GM18499 (cell line): ENCODE results near the gene RNASET2.
"Not testable (repeated sequence)": the region's sequence is repeated elsewhere in the genome, so short reads cannot be mapped to it uniquely, and the experiment has no call there.

Experiments
- ATAC-seq: cut with Tn5 transposase; IDR thresholded peaks from one replicate; pipeline ENCODE4 v1.9.1; 2021; ENCODE audit warnings: moderate number of reproducible peaks; ENCODE audit not compliant: insufficient read depth, unreplicated experiment

Gene RNASET2

GRCh38 chr6:166949528-166950442, 6.6 kb downstream of the RNASET2 start:
- no peak for ATAC-seq

GRCh38 chr6:166948724-166949123, 7.6 kb downstream of the RNASET2 start:
- ATAC-seq, result not testable (repeated sequence)

GRCh38 chr6:166947251-166947650, 9.1 kb downstream of the RNASET2 start:
- no peak for ATAC-seq

GRCh38 chr6:166946125-166946524, 10.2 kb downstream of the RNASET2 start:
- no peak for ATAC-seq

- no peak for ATAC-seq
Observed at GRCh38 chr6:166944666-166945256, 11.6 kb downstream of the RNASET2 start.

- ATAC-seq, result no peak
Observed at GRCh38 chr6:166942393-166943168, 13.8 kb downstream of the RNASET2 start.

DNA sequence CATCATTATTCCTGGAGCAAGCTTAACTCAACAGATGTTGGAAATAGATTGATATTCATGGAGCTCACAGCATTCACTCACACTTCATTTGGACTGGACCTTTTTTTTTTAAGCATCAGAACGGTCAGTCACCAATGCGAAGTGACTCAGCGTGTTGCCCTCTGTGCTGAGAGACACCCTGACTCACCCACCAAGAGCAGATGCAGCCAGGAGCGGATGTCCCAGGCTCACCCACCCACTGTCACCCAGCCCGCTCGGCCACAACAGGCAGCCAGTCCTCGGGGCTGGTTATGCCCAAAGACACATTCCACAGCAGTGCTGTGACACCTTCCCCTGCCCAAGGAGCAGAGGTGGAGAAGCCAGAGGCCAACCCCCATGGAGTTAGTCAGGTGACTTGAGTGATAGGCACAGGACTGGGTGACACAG, 15.7 kb downstream of the RNASET2 start:
- ATAC-seq, result no peak

DNA sequence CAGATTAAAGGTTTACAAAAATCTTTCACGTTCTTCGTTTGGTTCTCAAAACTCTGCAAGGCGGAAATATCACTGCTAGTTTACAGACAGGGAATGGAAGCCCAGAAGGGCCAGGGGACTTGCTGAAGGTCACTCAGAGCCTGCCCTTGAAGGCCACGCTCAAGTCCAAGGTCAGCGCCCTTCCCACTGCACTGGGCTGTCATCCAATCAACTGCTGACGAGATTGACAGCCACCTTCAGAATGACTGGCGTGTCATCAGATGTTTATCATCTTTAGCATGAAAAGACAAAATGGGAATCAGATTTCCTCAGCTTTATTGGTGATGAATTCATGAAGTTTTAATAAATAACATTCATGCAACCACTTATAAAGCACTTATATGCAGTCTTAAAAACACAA, 16.5 kb downstream of the RNASET2 start:
- no peak for ATAC-seq

GRCh38 chr6:166939345-166939744, 17.0 kb downstream of the RNASET2 start:
- ATAC-seq, result no peak

DNA sequence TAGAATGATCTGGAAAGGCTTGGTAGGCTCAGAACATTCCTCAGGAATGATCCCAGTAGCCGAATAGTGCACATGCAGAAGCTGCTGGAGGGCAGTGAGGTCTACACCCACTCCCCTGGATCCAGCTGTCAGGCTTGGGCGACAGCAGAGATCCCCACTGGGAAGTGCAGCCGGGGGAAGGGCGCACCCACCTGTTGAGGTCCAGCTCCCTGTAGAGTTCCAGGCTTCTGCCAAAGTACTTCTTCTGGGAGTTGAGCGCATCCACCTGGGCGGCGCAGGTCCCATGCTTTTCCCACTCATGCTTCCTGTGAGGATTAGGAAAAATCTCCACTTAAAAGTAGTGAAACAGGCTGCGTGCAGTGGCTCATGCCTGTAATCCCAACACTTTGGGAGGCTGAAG, 17.6 kb downstream of the RNASET2 start:
- ATAC-seq, result no peak

DNA sequence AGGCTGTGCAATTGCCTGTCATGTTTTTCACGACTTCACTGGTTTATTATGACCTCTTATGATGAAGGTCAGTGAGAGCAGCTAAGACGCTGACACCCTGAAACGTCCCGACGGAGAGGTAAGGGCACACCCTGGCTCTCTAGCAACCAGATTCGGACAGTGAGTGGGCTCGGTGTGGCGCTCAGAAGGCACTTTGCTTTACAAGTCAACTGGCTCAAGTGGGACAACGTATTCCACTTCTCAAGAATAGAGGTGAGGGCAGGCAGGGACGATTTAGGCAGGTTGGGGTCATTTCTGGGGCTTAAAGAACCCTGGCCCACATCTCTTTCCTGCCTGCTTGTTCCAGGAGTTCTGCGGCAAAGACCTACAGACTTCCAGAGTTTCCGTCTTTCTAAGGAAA, 18.2 kb downstream of the RNASET2 start:
- no peak for ATAC-seq

DNA sequence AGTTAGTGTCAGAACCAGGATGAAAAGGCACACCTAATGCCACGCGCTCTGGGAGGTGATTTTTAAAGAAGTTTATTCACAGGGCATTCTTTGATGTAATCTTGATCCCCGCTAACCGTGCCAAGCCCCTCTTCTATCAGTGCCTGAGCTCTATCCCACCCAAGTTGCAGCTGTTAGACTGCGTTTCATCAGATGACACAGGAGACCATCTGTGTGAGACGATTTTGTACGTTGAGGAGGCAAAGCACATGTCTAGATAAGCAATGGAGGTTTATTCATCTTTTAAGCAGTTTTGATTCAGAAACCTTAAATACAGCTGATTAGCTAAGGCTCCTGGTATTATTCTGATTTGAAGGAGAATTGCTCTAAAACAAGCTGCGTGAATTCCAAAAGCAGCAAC, 18.6 kb downstream of the RNASET2 start:
- no peak for ATAC-seq

- no peak for ATAC-seq
Observed at GRCh38 chr6:166936079-166936787, 20.1 kb downstream of the RNASET2 start.

DNA sequence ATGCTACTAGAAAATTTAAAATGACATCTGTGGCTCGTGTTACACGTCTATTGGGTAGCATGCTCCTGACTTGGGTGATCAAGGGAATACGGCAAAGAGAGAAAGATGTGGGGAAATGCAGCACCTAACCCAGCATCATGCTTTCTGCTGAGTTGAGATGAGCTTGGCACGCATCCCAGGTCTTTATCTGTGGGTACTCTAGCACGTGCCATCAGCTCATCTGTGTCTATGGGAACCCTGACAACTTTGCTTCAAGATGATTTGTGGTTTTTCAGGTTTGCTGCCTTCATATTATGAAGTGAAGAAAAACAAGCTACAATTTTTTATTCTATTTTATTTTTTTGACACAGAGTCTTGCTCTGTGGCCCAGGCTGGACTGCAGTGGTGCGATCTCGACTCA, 21.0 kb downstream of the RNASET2 start:
- no peak for ATAC-seq

DNA sequence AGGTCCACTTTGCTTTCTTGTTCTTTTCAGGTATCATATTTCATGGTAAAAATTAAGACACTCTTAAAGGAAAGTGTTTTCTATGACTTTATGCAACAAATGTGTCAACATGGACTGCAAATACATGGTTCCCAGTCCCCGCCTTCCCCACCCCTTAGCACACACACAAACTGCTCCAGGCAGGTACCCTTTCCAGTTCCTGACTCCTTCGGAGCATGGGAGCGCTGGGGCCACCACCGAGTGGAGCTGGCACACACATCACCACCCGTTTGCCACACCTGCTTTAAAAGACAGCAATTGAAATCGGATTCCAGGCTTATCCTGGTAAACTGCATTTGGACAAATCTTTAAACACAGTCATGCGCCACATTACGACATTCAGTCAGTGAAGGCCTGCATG, 22.2 kb downstream of the RNASET2 start:
- no peak for ATAC-seq

DNA sequence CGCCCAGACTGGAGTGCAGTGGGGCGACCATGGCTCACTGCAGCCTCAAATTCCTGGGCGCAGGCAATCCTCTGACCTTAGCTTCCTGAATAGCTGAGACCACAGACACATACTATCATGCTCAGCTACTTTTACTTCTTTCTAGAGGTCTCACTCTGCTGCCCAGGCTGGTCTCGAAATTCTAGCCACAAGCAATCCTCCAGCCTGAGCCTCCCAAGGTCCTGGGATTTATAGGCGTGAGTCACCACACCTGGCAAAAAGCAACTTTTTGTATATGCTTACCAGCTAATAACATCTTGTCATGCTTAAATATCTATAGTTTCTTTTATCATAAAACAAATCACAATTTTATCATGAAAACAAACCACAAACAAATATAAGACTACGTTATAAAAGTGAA, 23.0 kb downstream of the RNASET2 start:
- ATAC-seq, result no peak

- ATAC-seq, result no peak
Observed at GRCh38 chr6:166932616-166933015, 23.7 kb downstream of the RNASET2 start.

DNA sequence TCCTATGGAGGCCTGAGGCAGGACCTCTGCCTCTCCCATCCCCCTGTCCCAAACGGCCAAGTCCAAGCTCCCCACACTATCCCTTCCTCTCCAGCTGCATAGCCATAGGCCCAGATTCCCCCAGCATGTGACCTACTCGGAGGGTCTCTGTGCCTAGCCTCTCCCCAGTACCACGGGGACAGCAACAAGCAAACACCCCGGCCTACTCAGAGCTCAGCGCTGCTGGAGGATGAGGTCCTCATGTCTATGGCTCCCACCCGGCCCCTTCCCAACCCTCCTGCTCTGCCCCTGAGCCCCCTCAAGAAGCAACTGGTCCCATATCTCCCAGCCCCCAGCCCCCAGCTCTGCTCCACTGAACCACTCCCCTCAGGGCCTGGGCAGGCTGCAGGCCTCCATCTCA, 24.2 kb downstream of the RNASET2 start:
- ATAC-seq, result no peak

- no peak for ATAC-seq
Observed at GRCh38 chr6:166931426-166931970, 24.9 kb downstream of the RNASET2 start.

- no peak for ATAC-seq
Observed at GRCh38 chr6:166930354-166930891, 25.9 kb downstream of the RNASET2 start.
